Camera-type eye (tissue), 1 donor: ENCODE data around the gene PCAT6. TPM values are rescaled to one million over a fixed set of nuclear protein-coding genes. Genes with fewer than 3 reads are reported as not detected.

Experiments used
- total RNA-seq: library from RNA; depleted of rRNA; stranded (reverse); fragments of >200 nt; gene quantifications from one replicate; pipeline ENCODE4 v1.2.3, GENCODE V29; 2014

PCAT6 gene
- total RNA-seq, result not detected

DNA sequence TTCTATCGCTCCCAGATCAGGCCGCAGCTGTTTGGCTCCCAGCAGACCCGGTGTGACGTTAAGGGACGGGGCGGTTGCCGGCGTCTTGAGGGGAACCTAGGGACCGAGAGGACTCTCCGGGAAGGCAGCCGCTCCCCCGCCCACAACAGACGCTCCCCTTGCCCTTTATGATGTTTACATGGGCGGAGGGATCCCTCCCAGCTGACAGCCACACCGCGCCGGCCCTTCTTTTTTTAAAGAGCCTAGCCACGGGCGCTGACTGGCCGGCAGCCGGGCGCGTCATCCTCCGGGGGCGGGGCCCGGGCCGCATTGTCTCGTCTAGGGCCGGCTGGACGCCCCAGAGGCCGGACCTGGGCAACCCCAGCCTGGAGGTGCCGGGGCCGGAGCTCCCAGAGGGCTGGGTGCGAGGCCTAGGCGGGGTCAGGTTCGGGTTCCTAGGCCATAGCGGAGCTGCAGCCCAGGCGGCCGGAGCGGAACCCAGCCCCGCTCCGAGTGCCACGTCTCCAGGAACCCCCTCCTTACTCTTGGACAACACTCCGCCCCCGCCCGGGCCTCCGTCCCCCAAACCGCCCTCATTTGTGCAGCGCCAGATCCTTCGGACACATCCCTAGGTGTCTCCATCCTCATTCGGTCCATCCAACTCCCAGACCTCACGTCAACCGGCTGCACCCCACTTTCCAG lies at the start of gene PCAT6:
PCAT6 (plus strand) TSS at position 340 of the 681 bp plus-strand sequence.

DNA sequence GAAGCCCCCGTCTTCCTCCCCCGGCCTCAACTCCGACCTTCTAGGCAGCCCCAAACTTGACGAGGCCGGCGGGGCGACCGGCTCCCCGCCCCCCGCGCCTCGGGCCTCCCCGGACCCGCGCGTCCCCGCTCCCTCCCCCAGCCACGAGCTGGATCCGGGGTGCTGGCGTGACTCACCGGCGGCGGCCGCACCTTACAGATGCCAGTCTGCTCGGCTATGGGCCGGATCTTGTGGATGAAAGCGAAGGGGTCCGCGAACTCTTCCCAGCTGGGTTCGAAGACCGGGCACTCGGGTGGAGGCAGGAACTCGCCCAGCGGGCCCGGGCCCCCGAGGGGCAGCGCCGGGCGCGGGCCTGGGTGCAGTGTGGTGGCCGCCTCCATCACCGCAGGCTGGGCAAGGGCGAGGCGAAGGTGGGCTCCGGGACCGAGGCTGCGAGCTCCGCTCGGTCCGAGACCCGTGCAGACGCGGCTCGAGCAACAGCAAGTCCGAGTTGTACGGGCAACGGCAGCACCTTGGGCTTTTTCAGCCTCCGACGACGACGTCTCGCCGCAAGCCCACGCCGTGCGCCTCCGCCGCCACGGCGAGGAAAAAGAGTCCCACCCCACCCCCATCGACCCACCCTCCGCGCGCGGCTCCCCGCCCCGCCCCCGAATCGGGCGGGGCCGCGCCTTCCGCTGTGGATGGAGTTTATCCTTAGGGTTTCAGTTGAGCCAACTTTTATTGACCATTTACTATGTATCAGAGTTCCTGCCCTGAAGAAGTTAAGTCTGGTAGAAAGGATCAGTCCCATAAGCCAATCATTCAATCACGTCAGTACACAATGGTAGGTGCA lies 2.6 kb upstream of the PCAT6 start, which contains the start of gene KDM5B:
KDM5B (minus strand) TSS at position 496 of the 832 bp plus-strand sequence; CDS start at position 380, 116 bp downstream.

Other genes with a start within 250 kb of the PCAT6 start
- gene SYT2, start 100.5 kb upstream of the PCAT6 start, total RNA-seq, result 3.6 TPM
- 369 TPM for gene KDM5B, start 2.5 kb upstream of the PCAT6 start, total RNA-seq
- gene RABIF, start 78.2 kb downstream of the PCAT6 start, total RNA-seq, result 5.1 TPM
- 30.7 TPM for gene KLHL12, start 116.3 kb downstream of the PCAT6 start, total RNA-seq
- 72.9 TPM for gene ADIPOR1, start 147.4 kb downstream of the PCAT6 start, total RNA-seq
- 35.7 TPM for gene CYB5R1, start 156.3 kb downstream of the PCAT6 start, total RNA-seq
- gene TMEM183A, start 196.4 kb downstream of the PCAT6 start, total RNA-seq, result 76.5 TPM
- gene PPFIA4, start 215.5 kb downstream of the PCAT6 start, total RNA-seq, result 15.8 TPM